Mesothelial cell of epicardium (in vitro differentiated cells): ENCODE results near the gene TPM1. TPM values are rescaled to one million over a fixed set of nuclear protein-coding genes. Genes with fewer than 3 reads are reported as not detected.

ENCODE experiments used
- DNase-seq, 2 experiments: peaks; one replicate each; pipeline ENCODE4 v3.0.0; 2021; ENCODE audit warnings: low spot score in 2 of 2; ENCODE audit not compliant: unreplicated experiment in 2 of 2
- H3K27ac Mint-ChIP-seq: 2 replicates; pipeline ENCODE4 v1.8.0; 2021; ENCODE audit warnings: mixed read lengths
- H3K27me3 Mint-ChIP-seq: 2 replicates; pipeline ENCODE4 v1.8.0; 2021; ENCODE audit warnings: low read depth, mixed read lengths
- H3K36me3 Mint-ChIP-seq: 2 replicates; pipeline ENCODE4 v1.8.0; 2021; ENCODE audit warnings: mixed read lengths
- H3K4me1 Mint-ChIP-seq: 2 replicates; pipeline ENCODE4 v1.8.0; 2021; ENCODE audit warnings: mixed read lengths
- H3K4me3 Mint-ChIP-seq: 2 replicates; pipeline ENCODE4 v1.8.0; 2021; ENCODE audit warnings: mild to moderate bottlenecking, moderate library complexity, mixed read lengths
- H3K9me3 Mint-ChIP-seq: 2 replicates; pipeline ENCODE4 v1.8.0; 2021; ENCODE audit warnings: mixed read lengths
- CTCF ChIP-seq: fragments of 200-600 bp; sonication (generic); IDR thresholded peaks from one replicate; pipeline ENCODE4 v1.5.0; 2021; ENCODE audit warnings: antibody characterized with exemption; ENCODE audit not compliant: unreplicated experiment
- total RNA-seq: library from RNA; stranded (reverse); gene quantifications from 3 replicates; pipeline ENCODE4 v1.2.1, GENCODE V29; 2021

Gene TPM1
- total RNA-seq, 1 donor from 2014 or later, result 659 TPM

GRCh38 chr15:63089260-63090043 lies 46.9 kb downstream of the TPM1 start:
- H3K27ac Mint-ChIP-seq, result peak overlapping the region; percentile 65
- no peaks in the 10 kb centered on the region for H3K27me3 Mint-ChIP-seq
- H3K4me3 Mint-ChIP-seq, result no peak overlapping the region
- peaks cover 33% of the 10 kb centered on the region for H3K4me1 Mint-ChIP-seq
- H3K9me3 Mint-ChIP-seq, result no peaks in the 10 kb centered on the region
- no peak for TF ChIP-seq CTCF
- no peaks in the 10 kb centered on the region for H3K36me3 Mint-ChIP-seq
- no peak for DNase-seq

- Mint-ChIP-seq H3K4me1 (peaks cover 36% of the 10 kb centered on the region), H3K27me3 (no peaks in the 10 kb centered on the region), H3K27ac (no peak overlapping the region), H3K9me3 (no peaks in the 10 kb centered on the region), H3K36me3 (no peaks in the 10 kb centered on the region), H3K4me3 (no peak overlapping the region)
- DNase-seq, result no peak
- TF ChIP-seq CTCF, result no peak
Measured at GRCh38 chr15:63090472-63090871, 47.9 kb downstream of the TPM1 start.

GRCh38 chr15:63090887-63091286 lies 48.3 kb downstream of the TPM1 start:
- H3K4me3 Mint-ChIP-seq, result no peak overlapping the region
- no peaks in the 10 kb centered on the region for H3K36me3 Mint-ChIP-seq
- H3K4me1 Mint-ChIP-seq, result peaks cover 34% of the 10 kb centered on the region
- no peaks in the 10 kb centered on the region for H3K27me3 Mint-ChIP-seq
- no peaks in the 10 kb centered on the region for H3K9me3 Mint-ChIP-seq
- no peak for DNase-seq
- no peak for TF ChIP-seq CTCF
- H3K27ac Mint-ChIP-seq, result no peak overlapping the region

- TF ChIP-seq CTCF, result no peak
- no peak for DNase-seq
- Mint-ChIP-seq H3K4me1 (peaks cover 25% of the 10 kb centered on the region), H3K4me3 (no peak overlapping the region), H3K27ac (no peak overlapping the region), H3K27me3 (no peaks in the 10 kb centered on the region), H3K9me3 (no peaks in the 10 kb centered on the region), H3K36me3 (no peaks in the 10 kb centered on the region)
Measured at GRCh38 chr15:63091679-63092446, 49.3 kb downstream of the TPM1 start.

- Mint-ChIP-seq H3K4me3 (no peak overlapping the region), H3K9me3 (no peaks in the 10 kb centered on the region), H3K36me3 (no peaks in the 10 kb centered on the region), H3K27me3 (no peaks in the 10 kb centered on the region), H3K27ac (no peak overlapping the region), H3K4me1 (peaks cover 19% of the 10 kb centered on the region)
- peak; percentile 39 for TF ChIP-seq CTCF
- peak; percentile 55 to 77 for DNase-seq
Measured at GRCh38 chr15:63093486-63094205, 51.1 kb downstream of the TPM1 start.
